GM21825 (cell line): ENCODE measurements around the gene CELF1.
"Not testable (repeated sequence)": the region's sequence is repeated elsewhere in the genome, so short reads cannot be mapped to it uniquely, and the experiment has no call there.

Experiments used
- ATAC-seq: cut with Tn5 transposase; IDR thresholded peaks from one replicate; pipeline ENCODE4 v1.9.1; 2021; ENCODE audit warnings: mild to moderate bottlenecking, moderate library complexity; ENCODE audit not compliant: unreplicated experiment

Gene CELF1

DNA sequence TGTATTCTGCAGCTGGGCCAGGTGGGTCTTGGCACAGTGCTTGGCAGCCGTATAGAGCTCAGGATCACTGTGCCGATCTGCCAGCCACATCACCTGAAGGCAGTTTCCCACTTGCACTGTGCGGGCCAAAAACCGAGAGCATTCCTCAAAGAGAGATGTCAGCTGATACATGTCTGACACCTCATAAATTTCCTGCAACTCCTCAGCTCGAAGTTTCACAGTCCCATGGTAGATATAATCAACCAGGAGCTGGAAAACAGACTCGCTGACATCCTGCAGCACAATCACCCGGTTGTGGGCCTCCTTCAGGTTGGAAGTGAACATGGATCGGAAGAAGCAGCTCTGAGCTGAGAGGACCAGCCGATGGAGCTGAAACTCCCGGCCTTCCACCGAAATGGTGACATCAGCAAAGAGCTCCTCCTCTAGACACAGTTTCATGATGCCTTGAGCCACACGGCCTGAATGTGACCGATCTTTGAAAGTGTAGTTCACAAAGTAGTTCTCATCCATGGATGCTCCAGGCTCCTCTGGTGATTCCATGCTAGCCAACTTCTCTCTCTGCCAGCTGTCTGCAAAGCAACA lies 24.6 kb upstream of the CELF1 start:
- ATAC-seq = no peak

DNA sequence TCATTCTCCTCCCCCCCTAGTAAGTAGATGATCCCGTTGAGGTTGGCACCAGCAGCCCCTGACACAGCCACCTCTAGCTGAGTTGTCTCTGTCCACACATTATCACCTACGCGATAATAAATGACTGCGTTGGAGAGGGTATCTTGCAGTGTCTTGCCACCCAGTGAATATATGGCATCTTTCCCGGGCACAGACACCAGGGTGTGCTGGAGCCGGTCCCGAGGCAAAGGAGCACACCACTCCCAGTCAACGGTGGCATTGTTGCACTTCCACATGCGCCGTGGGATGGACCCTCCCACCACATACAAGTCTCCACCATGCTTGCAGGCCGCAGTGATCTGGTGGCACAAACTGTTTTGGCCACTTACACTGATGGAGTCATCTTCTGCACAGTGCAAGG lies 20.4 kb upstream of the CELF1 start:
- no peak for ATAC-seq

DNA sequence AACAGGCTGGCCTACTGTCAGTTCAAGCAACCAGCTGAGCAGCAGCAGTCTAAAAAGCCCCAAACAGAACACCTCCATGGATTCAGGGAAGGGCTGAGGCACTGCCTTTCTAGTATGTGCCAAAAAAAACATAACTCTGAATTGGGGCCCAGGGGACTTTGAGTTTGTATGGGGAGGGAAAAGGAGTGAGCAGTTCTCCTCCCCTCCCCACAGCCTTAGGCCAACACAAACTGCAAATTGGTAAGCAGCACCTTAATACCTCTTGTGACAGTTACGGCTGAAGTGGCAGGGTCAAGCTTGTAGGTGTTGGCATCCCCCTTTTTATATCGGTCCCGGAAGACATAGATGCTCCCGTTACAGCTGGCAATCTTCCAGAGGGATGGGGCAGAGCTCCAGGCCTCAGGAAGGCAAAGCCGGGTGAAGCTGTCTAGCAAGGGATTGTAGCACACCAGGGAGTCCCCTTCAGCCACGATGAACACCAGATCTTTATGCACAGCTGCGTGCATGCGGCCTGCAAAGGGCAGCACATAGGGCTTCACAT lies 19.9 kb upstream of the CELF1 start:
- no peak for ATAC-seq

DNA sequence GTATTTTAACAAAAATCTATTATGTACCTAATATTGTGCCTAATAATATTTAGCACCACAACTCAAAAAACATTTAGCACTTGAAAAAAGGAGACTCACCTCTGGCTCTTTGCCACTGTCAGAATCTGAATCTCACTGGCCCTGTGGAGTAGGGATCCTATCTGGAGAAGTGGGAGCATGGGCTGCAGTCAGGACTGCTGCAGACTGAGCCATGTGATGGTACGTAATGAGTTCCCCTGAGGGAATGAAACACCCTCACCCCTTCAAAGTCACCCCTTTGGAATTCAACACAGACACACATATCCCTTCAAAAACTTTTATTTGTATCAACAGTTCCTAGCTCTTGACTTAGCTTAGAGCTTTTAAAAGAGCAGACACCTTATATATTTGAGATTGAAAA lies 19.0 kb upstream of the CELF1 start:
- ATAC-seq = no peak

DNA sequence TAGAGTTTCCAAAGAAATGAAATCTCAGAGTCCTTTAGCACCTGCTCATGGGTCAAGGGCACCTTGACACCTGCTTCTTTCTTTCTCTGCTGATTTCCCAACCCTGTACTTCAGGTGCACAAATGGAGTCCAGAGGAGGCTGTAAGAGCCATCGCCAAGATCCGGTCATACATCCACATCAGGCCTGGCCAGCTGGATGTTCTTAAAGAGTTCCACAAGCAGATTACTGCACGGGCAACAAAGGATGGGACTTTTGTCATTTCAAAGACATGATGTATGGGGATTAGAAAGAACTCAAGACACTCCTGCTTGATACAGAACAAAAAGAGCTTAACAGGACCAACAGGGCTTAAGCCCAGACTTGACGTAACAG lies 18.4 kb upstream of the CELF1 start:
- ATAC-seq = no peak

DNA sequence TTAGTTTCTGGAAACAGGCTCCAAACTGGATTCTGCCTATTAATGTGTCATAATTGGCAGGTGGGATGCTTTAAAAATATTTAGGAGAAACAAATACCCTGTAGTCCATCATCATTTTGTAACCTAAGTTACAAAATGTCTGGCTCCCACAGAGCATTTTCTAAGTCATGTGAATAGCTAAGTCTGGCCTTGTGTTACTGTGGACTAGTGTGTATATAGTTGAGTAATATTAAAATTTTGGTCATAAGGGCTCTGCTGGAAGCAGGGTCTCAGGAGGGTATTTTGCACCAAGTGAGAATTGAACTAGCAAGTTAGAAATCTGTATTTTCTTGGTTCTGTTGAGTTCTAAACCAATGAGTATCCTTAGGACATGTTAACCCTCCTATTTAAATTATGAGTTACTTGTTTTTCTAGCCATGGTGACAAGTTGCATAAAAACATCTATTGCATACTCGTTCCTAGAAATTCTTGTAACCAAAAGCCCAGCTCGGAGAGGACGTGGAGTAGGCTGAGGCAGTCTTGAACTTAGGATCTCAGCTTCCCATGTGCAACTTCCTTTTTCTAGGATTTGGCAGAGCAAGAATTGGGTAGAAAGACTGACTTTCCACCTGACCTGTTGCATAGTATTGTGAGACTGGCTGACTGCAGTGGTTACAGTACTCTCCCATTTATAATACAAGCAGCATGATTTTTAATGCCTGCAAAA lies 17.9 kb upstream of the CELF1 start:
- ATAC-seq = no peak

DNA sequence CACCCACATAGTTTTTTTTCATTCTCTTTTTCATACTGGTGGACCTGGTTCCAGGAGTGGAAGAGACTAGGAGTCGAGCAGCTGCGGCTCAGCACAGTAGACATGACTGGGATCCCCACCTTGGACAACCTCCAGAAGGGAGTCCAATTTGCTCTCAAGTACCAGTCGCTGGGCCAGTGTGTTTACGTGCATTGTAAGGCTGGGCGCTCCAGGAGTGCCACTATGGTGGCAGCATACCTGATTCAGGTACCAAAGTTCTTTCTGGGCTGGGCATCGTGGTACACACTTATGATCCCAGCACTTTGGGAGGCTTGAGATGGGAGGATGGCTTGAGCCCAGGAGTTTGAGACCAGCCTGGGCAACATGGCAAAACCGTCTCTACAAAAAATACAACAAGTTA lies 16.7 kb upstream of the CELF1 start:
- ATAC-seq = no peak

DNA sequence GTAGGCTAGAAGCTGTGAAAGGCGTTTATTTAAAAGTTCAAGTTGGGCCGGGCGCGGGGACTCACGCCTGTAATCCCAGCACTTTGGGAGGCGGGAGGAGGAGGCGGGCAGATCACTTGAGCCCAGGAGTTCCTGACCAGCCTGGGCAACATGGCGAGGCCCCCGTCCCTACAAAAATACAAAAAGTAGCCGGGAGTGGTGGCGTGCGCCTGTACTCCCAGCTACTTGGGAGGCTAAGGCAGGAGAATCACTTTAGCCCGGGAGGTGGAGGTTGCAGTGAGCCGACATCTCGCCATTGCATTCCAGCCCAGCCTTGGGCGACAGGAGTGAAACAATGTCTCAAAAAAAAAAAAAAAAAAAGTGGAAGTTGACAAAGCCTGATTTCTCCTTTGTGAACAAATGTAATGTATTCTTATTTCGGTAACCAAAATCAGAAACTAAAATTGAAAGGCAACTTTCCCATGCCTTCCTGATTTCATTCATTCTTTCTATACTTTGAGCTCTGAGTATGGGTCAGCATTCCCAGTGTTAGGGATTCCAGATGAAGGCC lies 13.3 kb upstream of the CELF1 start:
- ATAC-seq = peak; percentile 6

DNA sequence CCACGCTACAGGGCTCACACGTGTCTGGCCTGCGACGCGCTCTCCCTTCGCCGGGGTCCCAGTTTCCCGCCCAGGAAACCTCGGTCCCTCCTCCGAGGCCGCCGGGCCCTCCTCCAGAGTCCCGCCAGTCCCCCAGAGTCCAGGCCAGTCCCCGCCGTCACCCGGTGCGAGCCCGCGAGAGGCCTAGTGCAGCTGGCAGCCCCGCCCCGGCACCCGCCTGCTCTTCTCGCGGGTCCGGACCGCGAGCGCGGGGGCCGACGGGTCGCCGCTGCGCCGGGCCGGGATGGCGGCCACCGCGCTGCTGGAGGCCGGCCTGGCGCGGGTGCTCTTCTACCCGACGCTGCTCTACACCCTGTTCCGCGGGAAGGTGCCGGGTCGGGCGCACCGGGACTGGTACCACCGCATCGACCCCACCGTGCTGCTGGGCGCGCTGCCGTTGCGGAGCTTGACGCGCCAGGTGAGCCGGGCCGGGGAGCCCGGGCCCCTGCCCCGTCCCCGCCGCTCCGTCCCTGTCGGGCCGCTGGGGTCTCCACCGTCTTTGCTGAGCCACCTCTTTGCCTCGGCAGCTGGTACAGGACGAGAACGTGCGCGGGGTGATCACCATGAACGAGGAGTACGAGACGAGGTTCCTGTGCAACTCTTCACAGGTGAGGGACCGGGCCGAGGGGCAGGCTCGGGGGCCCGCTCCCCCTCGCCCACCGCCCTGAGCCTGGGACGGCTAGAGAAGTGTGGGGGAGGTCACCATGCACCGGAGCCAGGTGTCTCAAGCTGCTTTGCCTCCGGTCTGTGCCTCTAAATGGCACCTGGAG lies 12.6 kb upstream of the CELF1 start, which contains the start of gene PTPMT1:
PTPMT1 (plus strand) TSS at position 260 of the 809 bp plus-strand sequence; CDS start at position 284, 24 bp downstream.
- ATAC-seq = peak; percentile 81

DNA sequence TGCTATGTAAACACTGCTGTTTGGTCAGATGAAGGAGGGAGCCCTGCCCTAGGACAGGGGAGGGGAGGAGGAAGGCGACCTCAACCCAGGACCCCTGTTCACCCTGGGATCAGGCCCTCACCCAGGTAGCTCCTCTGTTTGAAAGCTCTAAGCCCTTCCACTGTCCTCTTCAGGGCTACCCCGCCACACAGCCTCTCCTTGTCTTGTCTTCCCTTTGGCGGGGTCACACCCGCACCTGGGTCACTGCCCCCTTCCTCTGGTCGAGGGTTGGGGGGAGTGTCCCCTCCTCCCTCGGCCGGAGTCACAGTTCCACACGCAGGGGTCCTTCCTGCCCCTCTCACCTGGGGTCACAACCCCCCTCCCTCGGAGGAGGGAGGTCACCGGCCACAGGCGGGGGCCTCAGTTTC lies 12.0 kb upstream of the CELF1 start:
- ATAC-seq = no peak

DNA sequence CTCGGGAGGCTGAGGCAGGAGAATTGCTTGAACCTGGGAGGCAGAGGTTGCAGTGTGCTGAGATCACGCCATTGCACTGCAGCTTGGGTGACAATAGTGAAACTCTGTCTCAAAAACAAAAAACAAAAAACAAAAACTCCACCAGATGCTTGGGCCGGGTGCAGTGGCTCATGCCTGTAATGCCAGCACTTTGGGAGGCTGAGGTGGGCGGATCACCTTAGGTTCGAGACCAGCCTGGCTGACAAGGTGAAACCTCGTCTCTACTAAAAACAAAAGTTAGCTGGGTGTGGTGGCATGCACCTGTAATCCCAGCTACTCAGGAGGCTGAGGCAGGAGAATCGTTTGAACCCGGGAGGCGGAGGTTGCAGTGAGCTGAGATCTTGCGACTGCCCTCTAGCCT lies 11.4 kb upstream of the CELF1 start:
- ATAC-seq = not testable (repeated sequence)

DNA sequence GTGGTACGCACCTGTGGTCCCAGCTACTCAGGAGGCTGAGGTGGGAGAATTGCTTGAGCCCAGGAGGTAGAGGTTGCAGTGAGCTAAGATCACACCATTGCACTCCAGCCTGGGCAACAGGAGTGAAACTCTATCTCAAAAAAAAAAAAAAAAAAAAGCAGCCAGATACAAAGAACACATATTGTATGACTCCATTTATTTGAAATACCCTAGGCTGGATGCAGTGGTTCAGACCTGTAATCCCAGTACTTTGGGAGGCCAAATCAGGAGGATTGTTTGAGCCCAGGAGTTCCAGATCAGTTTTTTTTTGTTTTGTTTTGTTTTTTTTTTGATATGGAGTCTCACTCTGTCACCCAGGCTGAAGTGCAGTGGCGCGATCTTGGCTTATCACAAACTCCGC lies 9.5 kb upstream of the CELF1 start:
- not testable (repeated sequence) for ATAC-seq

DNA sequence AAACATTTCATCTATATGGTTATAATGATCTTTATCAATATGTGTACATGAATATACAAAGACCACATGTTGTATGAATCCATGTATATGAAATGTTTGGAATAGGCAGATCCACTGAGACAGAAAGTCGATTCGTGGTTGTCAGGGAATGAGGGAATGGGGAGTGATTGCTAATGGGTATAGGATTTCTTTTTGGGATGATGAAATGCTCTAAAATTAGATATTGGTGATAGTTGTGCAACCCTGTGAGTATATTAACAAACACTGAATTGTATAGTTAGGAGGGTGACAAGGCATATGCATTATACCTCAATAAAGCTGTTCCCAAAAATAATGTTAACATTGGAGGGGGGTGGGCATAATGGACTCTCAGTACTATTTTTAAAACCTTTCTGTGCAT lies 7.5 kb upstream of the CELF1 start:
- ATAC-seq = no peak

DNA sequence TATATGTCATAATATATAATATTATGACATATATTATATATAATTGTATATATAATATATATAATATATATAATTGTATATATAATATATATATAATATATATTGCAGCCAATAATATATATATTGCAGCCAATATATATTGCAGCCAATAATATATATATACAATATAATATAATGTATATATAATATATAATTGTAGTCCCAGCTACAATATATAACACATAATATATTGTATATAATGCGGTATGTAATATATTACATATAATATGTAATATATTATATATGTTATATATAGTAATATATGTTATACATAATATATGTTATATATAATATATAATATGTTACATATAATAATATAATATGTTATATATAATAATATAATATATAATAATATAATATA lies 5.8 kb upstream of the CELF1 start:
- no peak for ATAC-seq

DNA sequence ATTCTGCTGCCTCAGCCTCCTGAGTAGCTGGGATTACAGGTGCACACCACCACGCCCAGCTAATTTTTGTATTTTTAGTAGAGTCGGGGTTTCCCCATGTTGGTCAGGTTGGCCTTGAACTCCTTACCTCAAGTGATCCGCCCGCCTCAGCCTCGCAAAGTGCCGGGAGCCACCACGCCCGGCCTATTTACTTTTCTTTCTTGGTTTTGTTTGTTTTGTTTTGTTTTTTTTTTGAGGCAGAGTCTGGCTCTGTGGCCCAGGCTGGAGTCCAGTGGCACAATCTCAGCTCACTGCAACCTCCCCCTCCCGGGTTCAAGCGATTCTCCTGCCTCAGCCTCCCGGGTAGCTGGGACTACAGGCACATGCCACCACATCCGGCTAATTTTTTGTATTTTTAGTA lies 4.1 kb upstream of the CELF1 start:
- not testable (repeated sequence) for ATAC-seq

DNA sequence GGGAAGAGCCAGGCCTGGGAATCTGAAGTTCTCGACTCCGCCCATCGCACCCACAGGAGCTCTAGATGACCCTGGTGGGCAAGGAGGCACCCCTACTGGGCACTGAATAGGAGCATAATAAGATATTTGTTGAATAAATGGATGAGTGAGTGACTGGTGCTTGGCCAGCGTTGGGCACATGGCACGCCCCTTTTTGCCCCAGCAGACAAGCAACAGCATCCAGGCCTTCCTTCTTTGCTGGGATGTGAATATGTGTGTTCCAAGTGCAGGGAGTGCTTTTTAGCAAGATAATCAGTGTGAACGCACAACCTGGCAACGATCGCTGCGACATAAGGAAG lies 443 bp upstream of the CELF1 start:
- ATAC-seq = peak; percentile 26

DNA sequence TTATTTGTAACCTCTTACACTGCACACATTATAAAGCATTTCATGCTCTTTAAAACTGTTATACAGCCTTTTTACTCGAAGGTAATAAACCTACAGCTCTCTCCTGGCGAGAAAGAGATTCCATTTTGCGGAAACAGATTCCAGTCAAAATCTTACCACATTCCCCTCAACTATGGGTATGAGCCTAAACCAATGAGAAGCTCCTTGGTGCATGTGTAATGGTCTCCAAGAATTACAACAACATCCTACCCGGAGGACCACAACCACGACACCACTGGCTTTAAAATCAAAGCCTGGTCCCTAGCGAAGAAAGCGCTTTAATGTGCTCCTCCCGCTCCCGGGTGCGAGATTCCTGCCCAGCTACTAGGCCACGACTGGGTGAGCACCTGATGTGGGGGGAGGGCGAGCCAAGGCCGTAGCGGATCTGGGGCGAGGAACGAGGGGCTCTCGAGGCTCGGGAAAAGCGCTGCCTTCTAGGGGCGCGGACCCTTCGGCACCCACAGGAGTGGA lies 821 bp downstream of the CELF1 start:
- ATAC-seq = peak; percentile 8

DNA sequence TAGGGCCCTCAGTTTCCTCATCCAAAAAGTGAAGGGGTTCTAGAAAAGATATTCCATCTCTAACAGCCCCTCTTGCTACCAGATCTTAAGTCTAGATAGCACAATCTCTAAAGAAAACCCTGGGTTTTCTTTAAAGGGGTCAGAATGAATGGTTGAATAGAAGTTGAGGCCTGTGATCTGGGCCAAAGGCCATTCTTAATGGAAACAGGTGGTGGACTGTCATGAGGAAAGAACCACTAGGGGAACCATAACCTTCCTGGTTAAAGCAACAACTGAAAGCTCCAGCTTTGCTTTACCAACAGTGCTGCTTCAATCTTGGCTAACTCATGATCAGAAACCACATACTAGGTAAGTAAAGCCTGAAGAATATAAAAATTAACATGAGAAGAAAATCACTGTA lies 1.8 kb downstream of the CELF1 start:
- ATAC-seq = no peak

DNA sequence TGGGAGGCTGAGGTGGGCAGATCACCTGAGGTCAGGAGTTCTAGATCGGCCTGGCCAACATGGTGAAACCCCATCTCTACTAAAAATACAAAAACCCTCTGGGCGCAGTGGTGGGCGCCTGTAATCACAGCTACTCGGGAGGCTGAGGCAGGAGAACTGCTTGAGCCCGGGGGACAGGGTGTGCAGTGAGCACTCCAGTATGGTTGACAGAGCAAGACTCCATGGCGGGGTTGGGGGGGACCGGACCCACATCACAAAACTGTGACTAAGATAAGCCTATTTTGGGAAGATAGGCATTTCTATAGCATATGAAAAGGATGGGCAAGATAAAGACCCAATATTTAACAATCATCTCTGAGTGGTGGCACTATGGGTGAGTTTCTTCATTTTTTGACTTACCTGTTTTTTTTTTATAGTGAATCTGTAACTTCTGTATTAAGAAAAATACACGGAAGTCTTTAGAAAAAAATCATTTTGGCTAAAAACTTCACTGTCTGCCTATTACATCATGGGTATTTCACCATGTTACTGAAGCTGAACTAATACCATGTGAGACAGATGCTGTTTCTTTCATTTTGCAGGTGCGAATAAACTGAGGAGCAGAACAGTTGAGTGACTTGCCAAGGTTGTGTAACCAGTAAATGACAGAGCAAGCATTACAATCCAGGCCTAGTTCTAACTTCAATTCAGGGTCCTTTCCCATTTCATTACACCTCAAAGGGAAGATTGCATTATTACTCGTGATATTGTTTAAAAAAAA lies 2.5 kb downstream of the CELF1 start:
- no peak for ATAC-seq

DNA sequence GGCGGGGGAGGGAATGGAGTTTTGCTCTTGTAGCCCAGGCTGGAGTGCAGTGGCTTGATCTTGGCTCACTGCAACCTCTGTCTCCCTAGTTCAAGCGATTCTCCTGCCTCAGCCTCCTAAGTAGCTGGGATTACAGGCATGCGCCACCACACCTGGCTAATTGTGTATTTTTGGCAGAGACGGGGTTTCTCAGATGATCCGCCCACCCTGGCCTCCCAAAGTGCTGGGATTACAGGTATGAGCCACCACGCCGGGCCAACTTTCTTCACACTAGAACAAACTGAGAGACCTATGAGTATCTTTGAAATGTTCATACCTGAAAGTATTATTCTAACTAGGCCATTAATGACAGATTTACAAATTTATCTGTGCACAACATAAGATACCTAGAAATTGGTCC lies 6.7 kb downstream of the CELF1 start:
- ATAC-seq = not testable (repeated sequence)

DNA sequence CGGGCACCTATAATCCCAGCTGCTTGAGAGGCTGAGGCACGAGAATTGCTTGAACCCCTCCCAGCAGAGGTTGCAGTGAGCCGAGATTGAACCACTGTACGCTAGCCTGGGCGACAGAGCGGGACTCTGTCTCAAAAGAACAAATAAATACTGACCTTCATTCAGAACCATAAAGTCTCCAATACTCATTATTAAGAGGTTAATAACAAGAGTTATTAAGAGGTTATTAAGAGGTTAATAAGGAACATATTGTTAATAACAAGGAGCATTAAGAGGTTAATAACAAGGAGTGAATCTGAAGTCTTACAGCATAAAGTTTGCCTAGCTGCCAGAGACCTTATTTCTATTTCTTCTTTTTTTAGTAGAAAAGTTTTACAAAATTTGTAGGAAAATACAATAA lies 7.6 kb downstream of the CELF1 start:
- no peak for ATAC-seq
